COLO668 (cell line): ENCODE data around the gene CDKAL1.
A peak's percentile ranks its signal among the peaks of the same experiment; 100 is the strongest.

Experiments used
- DNase-seq: peaks from one replicate; lab custom pipeline; 2025; ENCODE audit not compliant: unreplicated experiment; lab: John Stamatoyannopoulos, UW

CDKAL1 gene

GRCh38 chr6:20670750-20671149 lies 136.5 kb downstream of the CDKAL1 start:
- no peak for DNase-seq

DNA sequence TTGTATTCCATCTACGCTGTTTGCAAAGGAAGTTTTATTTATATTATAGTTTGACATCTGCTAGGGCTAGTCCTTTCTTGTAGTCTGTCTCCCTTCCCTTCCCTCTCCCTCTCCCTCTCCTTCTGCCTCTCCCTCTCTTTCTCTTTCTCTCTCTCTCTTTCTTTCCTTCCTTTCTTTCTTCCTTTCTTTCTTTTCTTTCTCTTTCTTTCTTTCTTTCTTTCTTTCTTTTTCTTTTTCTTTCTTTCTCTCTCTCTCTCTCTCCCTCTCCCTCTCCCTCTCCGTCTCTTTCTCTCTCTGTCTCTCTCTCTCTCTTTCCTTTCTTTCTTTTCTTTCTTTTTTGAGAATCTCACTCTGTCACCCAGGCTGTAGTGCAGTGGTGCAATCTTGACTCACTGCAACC lies 137.8 kb downstream of the CDKAL1 start:
- no peak for DNase-seq

GRCh38 chr6:20673458-20673857 lies 139.2 kb downstream of the CDKAL1 start:
- no peak for DNase-seq

DNA sequence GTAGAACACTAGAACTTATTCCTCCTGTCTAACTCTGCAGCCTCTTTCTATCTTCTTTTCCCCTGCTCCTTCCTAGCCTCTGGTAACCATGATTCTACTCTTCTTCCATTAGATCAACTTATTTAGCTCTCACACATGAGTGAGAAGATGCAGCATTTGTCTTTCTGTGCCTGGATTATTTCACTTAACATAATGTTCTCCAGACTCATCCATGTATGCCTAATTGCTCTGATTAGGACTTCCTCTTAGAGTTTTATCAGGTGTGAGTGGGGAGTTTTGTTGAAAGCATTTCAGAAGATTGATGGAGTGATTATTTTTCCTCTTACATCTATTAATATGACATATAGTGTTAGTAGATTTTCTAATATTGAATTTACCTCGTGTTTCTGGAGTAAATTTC lies 140.4 kb downstream of the CDKAL1 start:
- no peak for DNase-seq

DNA sequence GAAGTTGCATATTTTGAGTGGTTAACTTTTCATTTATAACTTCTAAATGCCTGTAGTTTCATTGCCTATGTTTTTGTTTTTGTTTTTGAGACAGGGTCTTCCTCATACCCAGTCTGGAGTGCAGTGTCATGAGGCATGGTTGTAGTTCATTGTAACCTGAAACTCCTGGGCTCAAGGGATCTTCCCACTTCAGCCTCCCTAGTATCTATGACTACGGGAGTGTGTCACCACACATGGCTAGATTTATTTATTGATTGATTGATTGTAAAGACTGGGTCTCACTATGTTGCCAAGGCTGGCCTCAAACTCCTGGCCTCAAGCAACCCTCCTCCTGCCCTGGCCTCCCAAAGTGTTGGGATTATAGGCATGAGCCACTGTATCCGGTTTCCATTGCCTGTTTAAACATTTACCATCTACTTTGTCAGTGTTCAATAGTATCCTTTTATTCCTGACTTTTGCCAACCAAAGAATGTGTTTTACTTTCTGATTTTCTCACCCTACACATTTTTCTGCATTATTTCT lies 144.6 kb downstream of the CDKAL1 start:
- peak; percentile 2 for DNase-seq

GRCh38 chr6:20680697-20681165 lies 146.5 kb downstream of the CDKAL1 start:
- DNase-seq, result no peak

DNA sequence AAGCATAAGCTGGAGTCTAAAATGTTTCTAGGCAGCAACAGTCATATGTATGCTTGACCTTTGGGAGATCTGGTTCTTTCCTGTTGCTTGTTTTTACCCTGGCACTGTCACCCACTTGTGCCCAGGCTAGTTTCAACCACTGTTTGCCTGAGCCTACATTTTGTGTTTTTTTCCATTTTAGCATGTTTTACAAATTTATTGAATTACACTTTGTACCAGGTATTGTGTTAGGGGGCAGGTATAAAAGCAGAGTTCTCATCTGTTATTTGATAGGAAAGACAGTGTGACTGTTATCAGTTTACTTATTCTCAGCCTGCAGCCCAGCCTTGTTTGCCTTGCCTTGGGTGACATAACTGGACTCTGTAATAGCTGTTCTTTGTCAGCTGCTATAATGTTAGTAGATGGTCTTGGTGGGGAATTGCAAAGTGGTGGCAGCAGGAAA lies 147.0 kb downstream of the CDKAL1 start:
- DNase-seq, result peak; percentile 4

DNA sequence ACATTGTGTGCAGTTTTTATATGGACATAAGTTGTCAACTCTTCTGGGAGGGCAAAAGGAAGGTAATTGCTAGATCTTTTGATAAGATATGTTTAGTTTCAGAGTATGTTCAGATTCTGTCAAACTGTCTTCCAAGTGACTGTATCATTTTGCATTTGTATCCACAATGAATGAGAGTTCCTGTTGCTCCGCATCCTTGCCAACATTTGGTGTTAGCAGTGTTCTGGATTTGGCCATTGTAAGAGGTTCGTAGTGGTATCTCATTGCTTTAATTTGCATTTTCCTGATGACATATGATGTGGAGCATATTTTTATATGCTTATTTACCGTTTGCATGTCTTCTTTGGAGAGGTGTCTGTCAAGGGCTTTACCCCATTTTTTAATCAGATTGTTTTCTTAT lies 150.2 kb downstream of the CDKAL1 start:
- DNase-seq, result no peak

DNA sequence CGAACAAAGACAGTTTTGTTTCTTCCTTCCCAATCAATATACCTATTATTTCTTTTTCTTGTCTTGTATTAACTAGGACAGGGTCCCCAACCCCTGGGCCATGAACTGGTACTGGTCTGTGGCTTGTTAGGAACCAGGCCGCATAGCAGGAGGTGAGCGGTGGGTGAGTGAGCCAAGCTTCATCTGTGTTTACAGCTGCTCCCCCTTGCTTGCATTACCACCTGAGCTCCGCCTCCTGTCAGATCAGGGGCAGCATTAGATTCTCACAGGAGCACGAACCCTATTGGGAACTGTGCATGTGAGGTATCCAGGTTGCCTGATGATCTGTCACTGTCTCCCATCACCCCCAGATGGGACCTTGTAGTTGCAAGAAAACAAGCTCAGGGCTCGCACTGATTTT lies 151.9 kb downstream of the CDKAL1 start:
- DNase-seq, result no peak

GRCh38 chr6:20687494-20687893 lies 153.2 kb downstream of the CDKAL1 start:
- DNase-seq, result no peak

DNA sequence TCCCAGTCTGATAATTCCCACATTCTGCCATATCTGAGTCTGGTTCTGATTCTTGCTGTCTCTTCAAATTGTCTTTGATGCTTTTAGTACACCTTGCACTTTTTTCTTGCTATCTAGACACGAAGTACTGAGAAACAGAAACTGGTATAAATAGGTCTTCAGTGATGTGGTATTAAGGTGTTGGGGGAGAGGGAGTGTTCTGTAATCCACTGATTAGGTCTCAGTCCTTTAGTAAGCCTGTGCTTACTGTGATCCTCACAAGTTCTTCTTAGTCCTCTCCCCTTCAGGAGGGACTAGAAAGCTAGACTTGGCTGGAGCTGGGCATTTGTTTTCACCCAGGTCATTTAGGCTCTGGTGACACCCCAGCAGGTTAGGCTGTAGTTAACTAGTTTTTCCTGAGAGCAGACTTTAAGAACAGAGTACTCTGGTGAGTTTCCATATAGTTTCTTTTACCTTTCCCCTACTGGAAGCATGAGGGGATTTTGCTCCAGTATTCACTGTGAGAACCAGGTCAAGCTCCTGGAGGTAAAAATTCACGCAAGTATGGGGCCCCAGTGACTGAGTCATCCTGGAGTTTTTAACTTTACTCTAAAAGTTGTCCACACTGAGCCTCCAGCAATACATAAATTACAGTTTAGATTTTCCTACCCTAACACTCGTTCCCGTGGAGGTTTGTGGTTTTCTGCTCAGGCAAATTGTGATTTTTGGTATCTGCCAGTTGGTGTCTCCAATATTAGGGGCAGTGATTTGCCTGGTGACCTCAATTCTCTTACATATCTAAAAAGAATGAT lies 154.6 kb downstream of the CDKAL1 start:
- no peak for DNase-seq

DNA sequence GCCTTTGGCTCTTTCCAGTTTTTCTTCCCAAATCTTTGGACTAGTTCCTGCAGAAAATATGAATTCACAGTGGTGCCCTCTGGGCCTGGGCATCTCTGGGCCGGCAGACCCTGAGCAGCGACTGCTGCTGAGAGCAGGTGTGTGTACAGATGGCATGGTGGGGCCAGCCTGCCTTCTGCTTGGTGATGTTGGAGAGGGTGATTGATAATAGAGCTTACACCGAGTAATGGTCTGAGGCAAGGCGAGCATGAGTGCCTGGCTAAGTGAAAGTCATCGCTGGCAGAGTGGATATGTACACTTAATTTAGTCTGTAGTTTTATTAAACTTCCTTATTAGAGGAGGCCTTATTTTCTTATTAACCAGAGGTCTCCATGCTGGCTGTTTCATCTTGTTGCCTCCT lies 156.9 kb downstream of the CDKAL1 start:
- DNase-seq, result peak; percentile 41

GRCh38 chr6:20692023-20692422 lies 157.8 kb downstream of the CDKAL1 start:
- DNase-seq, result no peak

DNA sequence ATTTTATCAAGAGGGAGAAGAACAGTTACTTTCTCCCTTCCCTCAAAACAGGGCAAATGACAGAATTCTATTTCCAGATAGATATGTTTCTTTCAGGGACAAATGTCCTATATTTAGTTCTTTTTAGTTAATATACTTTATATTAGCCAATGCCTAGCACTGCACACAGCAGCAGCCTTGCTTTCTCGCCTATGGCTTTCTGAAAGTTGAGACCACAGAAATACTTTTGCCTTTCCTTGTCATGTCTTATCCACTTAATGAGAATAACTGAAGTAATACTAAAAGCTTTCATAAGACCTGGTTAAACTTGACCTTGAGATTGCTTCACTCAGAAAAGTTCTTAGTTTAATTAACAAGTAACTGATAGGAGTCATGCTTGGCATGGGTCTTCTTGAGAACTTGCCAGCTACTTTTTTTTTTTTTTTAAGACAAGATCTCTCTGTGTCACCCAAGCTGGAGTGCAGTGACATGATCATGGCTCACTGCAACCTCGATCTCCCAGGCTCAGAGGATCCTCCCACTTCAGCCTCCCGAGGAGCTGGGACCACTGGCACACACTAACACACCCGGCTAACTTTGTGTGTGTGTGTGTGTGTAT lies 159.3 kb downstream of the CDKAL1 start:
- no peak for DNase-seq

DNA sequence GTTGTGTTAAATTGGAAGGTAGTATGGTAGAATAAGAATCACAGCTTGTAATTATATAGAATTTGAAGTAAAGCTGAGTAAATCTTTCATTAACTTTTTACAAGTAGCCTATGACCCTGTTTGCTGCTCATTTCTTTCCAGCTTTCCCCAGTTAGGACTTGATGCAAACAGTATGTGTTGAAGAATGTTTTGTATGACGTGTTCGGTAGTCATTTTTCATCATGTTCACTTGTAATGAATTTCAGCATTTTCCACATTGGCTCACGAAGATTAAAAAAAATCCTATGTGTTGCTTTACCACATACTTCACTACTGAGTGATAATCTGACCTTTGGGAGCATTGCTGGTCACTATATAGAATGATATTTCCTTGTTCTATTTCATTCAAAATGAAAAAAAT lies 162.4 kb downstream of the CDKAL1 start:
- DNase-seq, result no peak

- no peak for DNase-seq
Observed at GRCh38 chr6:20698675-20699074, 164.4 kb downstream of the CDKAL1 start.

DNA sequence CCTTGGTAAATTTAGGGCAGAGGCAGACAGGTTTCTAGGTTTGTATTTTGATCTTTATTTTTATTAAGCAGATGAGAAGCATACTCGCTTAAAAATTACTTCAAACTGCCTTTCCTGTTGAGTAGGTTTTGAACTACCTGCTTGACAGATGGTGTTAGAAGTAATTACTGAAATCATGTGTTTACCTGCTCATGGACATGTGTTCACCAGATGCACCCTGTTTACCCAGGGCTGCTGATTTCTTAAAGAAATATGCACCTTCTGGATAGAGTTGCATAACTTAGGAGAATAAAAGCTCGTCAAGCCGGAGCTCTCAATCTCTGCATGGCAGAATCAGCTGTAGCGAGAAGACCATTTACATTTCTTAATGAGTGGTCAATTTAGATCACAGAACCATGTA lies 165.1 kb downstream of the CDKAL1 start:
- DNase-seq, result peak; percentile 22

DNA sequence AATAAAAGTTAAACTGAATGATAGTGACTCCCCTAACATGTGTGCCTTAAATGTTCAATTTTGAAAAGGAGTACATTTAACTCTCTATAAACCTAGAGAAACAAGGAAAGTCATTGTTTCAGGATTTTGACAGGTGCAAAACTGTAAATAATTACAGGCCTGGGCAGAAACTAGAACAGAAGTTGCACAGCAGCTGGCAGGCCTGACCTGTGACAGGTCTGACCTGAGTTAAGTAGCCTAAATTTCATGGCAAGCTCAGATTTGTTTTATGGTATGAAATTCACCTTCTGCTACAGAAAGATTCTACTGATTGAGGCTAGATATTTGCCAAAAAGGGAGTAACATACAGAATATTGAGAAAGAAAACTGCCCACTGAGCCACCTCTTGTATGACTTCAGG lies 166.1 kb downstream of the CDKAL1 start:
- DNase-seq, result peak; percentile 2

DNA sequence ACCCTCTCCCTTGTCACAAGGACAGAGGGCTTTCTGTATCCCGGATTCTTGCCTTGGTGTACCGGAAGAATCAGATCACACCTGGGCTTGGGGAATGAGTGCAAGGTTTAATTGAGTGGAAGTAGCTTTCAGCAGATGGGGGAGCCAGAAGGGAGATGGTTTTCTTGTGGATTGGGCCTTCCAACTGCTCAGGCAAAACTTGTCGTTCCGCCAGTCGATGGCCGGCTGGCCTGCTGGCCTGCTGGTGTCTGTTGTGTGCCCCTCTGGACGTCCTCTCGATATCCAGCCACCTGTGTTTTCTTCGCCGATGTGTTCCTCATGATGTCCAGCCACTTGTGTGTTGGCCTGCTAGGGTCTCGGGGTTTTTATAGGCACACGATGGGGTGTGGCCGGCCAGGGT lies 168.1 kb downstream of the CDKAL1 start:
- no peak for DNase-seq

DNA sequence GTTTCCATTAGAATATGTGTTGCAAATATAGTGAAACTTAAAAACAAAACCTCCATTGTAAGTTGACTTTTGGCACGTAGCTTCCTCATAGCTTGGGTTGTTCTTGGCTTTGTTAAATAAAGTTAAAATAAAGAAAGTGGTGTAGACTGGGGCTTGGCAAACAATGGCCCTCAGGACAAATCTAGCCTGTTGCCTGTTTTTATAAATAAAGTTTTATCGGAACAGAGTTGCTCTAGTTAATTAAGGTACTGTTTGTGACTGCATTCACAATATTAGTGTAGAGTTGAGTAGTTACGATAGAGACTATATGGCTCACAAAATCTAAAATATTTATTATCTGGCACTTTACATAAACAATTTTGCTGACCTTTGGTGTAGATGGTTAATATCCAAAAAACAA lies 168.8 kb downstream of the CDKAL1 start:
- DNase-seq, result no peak

DNA sequence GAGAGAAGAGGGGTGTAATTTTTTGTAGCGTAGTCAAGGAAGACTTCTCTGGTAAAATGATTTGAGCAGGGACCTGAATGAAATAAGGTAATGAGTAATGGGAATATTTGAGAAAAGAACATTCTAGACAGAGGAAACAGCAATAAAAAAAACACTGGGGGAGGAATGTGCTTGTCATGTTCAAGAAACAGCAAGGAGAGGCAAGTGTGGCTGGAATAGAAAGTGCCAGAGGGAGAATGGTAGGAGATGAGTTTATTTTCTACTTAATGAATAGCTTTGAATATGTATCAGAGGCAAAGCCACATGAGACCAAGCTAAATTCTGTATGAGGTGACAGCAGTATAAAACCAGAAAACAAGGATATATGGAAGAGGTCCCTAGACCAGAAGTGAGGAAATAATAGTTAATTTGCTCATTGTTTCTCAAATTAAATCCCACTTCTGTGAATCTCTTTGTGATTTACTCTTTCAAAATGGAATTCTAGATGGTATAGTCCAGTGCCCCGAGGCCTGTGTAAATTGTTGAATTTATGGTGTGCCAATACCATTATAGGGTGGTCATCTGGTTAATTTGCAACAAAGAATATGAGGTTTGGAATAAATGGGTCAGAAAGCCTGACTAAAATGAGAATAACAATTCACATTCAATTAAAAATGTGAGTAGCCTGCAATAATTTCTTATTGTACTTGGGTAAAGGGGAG lies 170.2 kb downstream of the CDKAL1 start:
- no peak for DNase-seq

- DNase-seq, result peak; percentile 16
Observed at GRCh38 chr6:20705741-20706140, 171.5 kb downstream of the CDKAL1 start.
